K562 (cell line): ENCODE results near the gene GCNT4. TPM values are rescaled to one million over a fixed set of nuclear protein-coding genes. Genes with fewer than 3 reads are reported as not detected.

Source experiments
- ATAC-seq: fragments of 200-7000 bp; cut with Tn5 transposase; 3 replicates; pipeline ENCODE4 v1.9.1; 2020; ENCODE audit warnings: moderate library complexity
- BruUV-seq: library from RNA; stranded (reverse); fragments of 400-500 nt; replicated peaks from 2 replicates; lab custom pipeline; 2021; lab: Mats Ljungman, UMichigan
- CTCF ChIA-PET: fragments of 300-600 bp; formaldehyde crosslinking; extraction: SDS; loops from one replicate; lab custom pipeline; 2021; ENCODE audit warnings: low intra/inter-chr PET ratio; lab: Yijun Ruan, JAX
- POLR2A ChIA-PET: fragments of 300-600, 350-650 bp; sonication (Branson Sonifier 250); formaldehyde crosslinking; extraction: SDS; loops from one replicate; lab custom pipeline; 2021; ENCODE audit warnings: antibody characterized with exemption, inconsistent platforms; lab: Yijun Ruan, JAX
- DNase-seq, 4 experiments: peaks; one replicate each; pipeline versions ENCODE4 v3.0.0 to v3.0.0-alpha.2; 2011 to 2018; ENCODE audit warnings: low spot score in 3 of 4, mixed read lengths in 3 of 4; ENCODE audit errors: extremely low read depth in 1 of 4
- FAIRE-seq: peaks from 2 replicates; lab custom pipeline; 2011; peaks lifted over from hg19 to GRCh38; lab: Jason Lieb, UNC
- H2AFZ ChIP-seq: 2 replicates; pipeline ENCODE4 v1.6.0; 2011; ENCODE audit warnings: low read depth, low read length, control low read depth, inconsistent platforms
- H3K27ac ChIP-seq: fragments of 200-600 bp; 3 replicates; pipeline ENCODE4 v1.8.0; 2011; ENCODE audit warnings: low read depth, mild to moderate bottlenecking, control low read depth, inconsistent platforms, low read length, moderate library complexity, mixed read lengths; ENCODE audit errors: extremely low read depth
- H3K27me3 ChIP-seq, 2 experiments: fragments of 300-600 bp in 1 of 2; 2 replicates in 1 of 2; 3 replicates in 1 of 2; pipeline versions ENCODE4 v1.6.0 to v1.8.0; 2011; ENCODE audit warnings: inconsistent platforms in 2 of 2, low read length in 2 of 2, mild to moderate bottlenecking in 1 of 2, mixed read lengths in 1 of 2, moderate library complexity in 1 of 2; ENCODE audit not compliant: control insufficient read depth in 2 of 2, insufficient read depth in 2 of 2
- H3K36me3 ChIP-seq: fragments of 300-600 bp; 3 replicates; pipeline ENCODE4 v1.8.0; 2011; ENCODE audit warnings: mild to moderate bottlenecking, low read length, inconsistent platforms; ENCODE audit not compliant: control insufficient read depth, insufficient read depth
- H3K4me1 ChIP-seq, 2 experiments: fragments of 200-600 bp in 1 of 2; replicated peaks in 1 of 2; 2 replicates in 1 of 2; 3 replicates in 1 of 2; pipeline versions ENCODE4 v1.5.1 to v1.8.0; 2011; ENCODE audit warnings: inconsistent platforms in 2 of 2, low read length in 2 of 2, mild to moderate bottlenecking in 1 of 2, mixed read lengths in 1 of 2, moderate library complexity in 1 of 2; ENCODE audit not compliant: control insufficient read depth in 2 of 2, insufficient read depth in 2 of 2
- H3K4me2 ChIP-seq: 2 replicates; pipeline ENCODE4 v1.6.1; 2011; ENCODE audit warnings: low read length, control low read depth, inconsistent platforms, mixed read lengths; ENCODE audit not compliant: insufficient read depth
- H3K4me3 ChIP-seq: fragments of 200-600 bp; sonication (generic), shearing (Covaris generic); 2 replicates; pipeline ENCODE4 v1.5.1; 2016; ENCODE audit warnings: control low read depth, inconsistent platforms
- H3K79me2 ChIP-seq: fragments of 200-600 bp; 3 replicates; pipeline ENCODE4 v1.8.0; 2011; ENCODE audit warnings: low read length, inconsistent platforms; ENCODE audit not compliant: control insufficient read depth, insufficient read depth
- H3K9ac ChIP-seq, 2 experiments: 2 replicates each; pipeline versions ENCODE4 v1.6.0 to v1.6.1; 2011; ENCODE audit warnings: low read depth in 2 of 2, low read length in 2 of 2, control low read depth in 1 of 2, inconsistent platforms in 1 of 2, mild to moderate bottlenecking in 1 of 2, mixed read lengths in 1 of 2; ENCODE audit not compliant: insufficient read depth in 1 of 2
- H3K9me1 ChIP-seq: one replicate; pipeline ENCODE4 v1.6.0; 2011; ENCODE audit warnings: inconsistent platforms, mild to moderate bottlenecking, low read length, moderate library complexity; ENCODE audit not compliant: control insufficient read depth, insufficient read depth
- H3K9me3 ChIP-seq: replicated peaks from 2 replicates; pipeline ENCODE4 v1.5.1; 2011; ENCODE audit warnings: low read depth, low read length, inconsistent platforms; ENCODE audit not compliant: control insufficient read depth, insufficient read depth
- H4K20me1 ChIP-seq: replicated peaks from 2 replicates; pipeline ENCODE4 v1.6.1; 2011; ENCODE audit warnings: low read length, inconsistent platforms, mixed read lengths; ENCODE audit not compliant: control insufficient read depth, insufficient read depth
- NR2C1 ChIP-seq, 2 experiments: fragments of 450-650 bp; IDR thresholded peaks; 2 replicates each; pipeline ENCODE4 v1.6.1; 2017; ENCODE audit warnings: mild to moderate bottlenecking in 2 of 2, antibody characterized with exemption in 1 of 2, inconsistent platforms in 1 of 2, missing compliant biosample characterization in 1 of 2, missing genetic modification characterization in 1 of 2
- NR2C2 ChIP-seq, 2 experiments: fragments of 200-800 bp in 1 of 2; sonication (Bioruptor generic) in 1 of 2; sonication (generic) in 1 of 2; formaldehyde crosslinking in 1 of 2; IDR thresholded peaks; 2 replicates each; pipeline versions ENCODE4 v1.6.1 to v1.8.0; 2016 to 2022; ENCODE audit warnings: mild to moderate bottlenecking in 1 of 2, missing compliant biosample characterization in 1 of 2, missing genetic modification characterization in 1 of 2, missing genetic modification reagents in 1 of 2
- SRF ChIP-seq, 2 experiments: fragments of 250-450, 450-650 bp in 1 of 2; sonication (Bioruptor Pico) in 1 of 2; sonication (generic) in 1 of 2; formaldehyde crosslinking; IDR thresholded peaks; 2 replicates each; pipeline versions ENCODE4 v1.5.0 to v1.5.1; 2020 to 2022; ENCODE audit warnings: mild to moderate bottlenecking in 1 of 2, missing genetic modification reagents in 1 of 2
- TBL1XR1 ChIP-seq, 2 experiments: IDR thresholded peaks; 2 replicates each; pipeline ENCODE4 v1.6.1; 2012; ENCODE audit warnings: improper control_type of control experiment in 2 of 2, low read length in 2 of 2, mild to moderate bottlenecking in 1 of 2
- ZBTB8A ChIP-seq: fragments of 450-650 bp; IDR thresholded peaks from 2 replicates; pipeline ENCODE4 v1.6.1; 2018; ENCODE audit warnings: mild to moderate bottlenecking, moderate library complexity; ENCODE audit not compliant: partially characterized antibody
- WGBS: fragments of 100-300 bp; shearing (Covaris generic); methylation state at CpG from one replicate; pipeline ENCODE4 v1.1.6; 2016; ENCODE audit warnings: low coverage, mixed read lengths; ENCODE audit not compliant: insufficient coverage; ENCODE audit errors: missing lambda C conversion rate; 5-methylcytosine and 5-hydroxymethylcytosine counted together
- in situ Hi-C: fragments of 300-500 bp; cut with MboI; formaldehyde crosslinking; loops from 4 replicates; pipeline ENCODE4 v1.15.0; 2018; ENCODE audit warnings: inconsistent platforms, mixed read lengths
- intact Hi-C: fragments of 100-400 bp; cut with micrococcal nuclease; formaldehyde crosslinking; loops from 2 replicates; pipeline ENCODE4 v1.14.2; 2022
- polyA plus RNA-seq, 8 experiments: library from polyadenylated mRNA; depleted of rRNA in 4 of 8; stranded (reverse) in 5 of 8; unstranded in 3 of 8; fragments of >200 nt; fragmentation: Nextera tagmentation in 2 of 8; fragmentation: Illumina TruSeq in 1 of 8; extraction: Ambion mirVana in 2 of 8; extraction: Trizol in 1 of 8; gene quantifications; 2 replicates each; pipeline versions ENCODE4 v1.2.1 to v1.2.3, GENCODE V29; 2011 to 2014; ENCODE audit warnings: inconsistent platforms in 1 of 8, missing spikeins in 1 of 8
- total RNA-seq, 7 experiments: library from RNA; depleted of rRNA in 6 of 7; stranded (reverse); fragments of >200 nt in 6 of 7; fragmentation: Illumina TruSeq in 2 of 7; extraction: Trizol in 2 of 7; gene quantifications; 2 replicates each; pipeline versions ENCODE4 v1.2.1 to v1.2.3, GENCODE V29; 2011 to 2021; ENCODE audit warnings: low replicate concordance in 1 of 7
- TF ChIP-seq, protein P1 (sequence below): IDR thresholded peaks from 2 replicates; pipeline ENCODE4 v1.6.1; 2016; ENCODE audit warnings: missing genetic modification characterization, missing compliant biosample characterization
- TF ChIP-seq, protein P2 (sequence below), 3 experiments: fragments of 200-800 bp in 1 of 3; fragments of 250-450 bp in 1 of 3; fragments of 450-650 bp in 1 of 3; sonication (Bioruptor Pico) in 1 of 3; sonication (Bioruptor generic) in 1 of 3; formaldehyde crosslinking in 1 of 3; IDR thresholded peaks; 2 replicates each; pipeline versions ENCODE4 v1.6.1 to v1.8.0; 2016 to 2022; ENCODE audit warnings: mild to moderate bottlenecking in 2 of 3, missing genetic modification characterization in 2 of 3, missing compliant biosample characterization in 1 of 3, moderate library complexity in 1 of 3

The GCNT4 gene
- total and polyA plus RNA-seq, 9 of the 15 experiments (the other 6 are each of a cell fraction or from before 2014, with no cell fraction given) = 0.01 TPM; not detected in 8

DNA sequence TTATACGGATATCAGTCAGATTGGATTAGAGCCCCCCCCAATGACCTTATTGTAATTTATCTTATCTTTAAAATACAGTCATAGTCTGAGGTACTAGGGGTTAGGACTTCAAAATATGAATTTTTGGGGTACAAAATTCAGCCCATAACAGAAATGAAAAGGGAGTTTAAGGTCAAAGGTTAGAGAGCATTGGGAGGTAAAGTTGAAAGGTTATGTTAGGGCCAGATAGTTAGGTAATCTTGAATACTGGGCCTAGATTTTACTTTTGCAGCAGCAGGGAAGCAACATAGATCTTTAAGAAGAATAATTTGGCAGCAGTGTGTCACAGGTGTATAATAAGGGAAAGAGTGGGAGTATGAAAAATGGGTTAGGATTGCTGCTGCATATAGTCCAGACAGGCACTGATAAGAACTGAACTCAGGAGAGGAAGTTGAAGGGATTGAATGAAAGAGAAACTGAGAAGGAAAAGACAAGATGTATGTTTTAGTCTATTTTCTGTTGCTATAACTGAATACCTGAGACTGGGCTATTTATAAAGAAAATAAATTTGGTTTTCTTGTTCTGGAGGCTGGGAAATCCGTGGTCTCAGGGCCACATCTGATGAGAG lies 10.7 kb upstream of the GCNT4 start:
- ATAC-seq (no peak), DNase-seq (no peak), FAIRE-seq (no peak)
- Histone ChIP-seq H3K79me2 (no peaks in the 10 kb centered on the region), H3K27ac (no peak overlapping the region), H3K9ac (no peak overlapping the region), H3K4me3 (no peak overlapping the region), H3K4me2 (no peak overlapping the region), H3K4me1 (no peaks in the 10 kb centered on the region), H3K9me3 (no peaks in the 10 kb centered on the region), H3K9me1 (no peaks in the 10 kb centered on the region), H2AFZ (no peak overlapping the region), H4K20me1 (no peaks in the 10 kb centered on the region), H3K36me3 (no peaks in the 10 kb centered on the region), H3K27me3 (no peaks in the 10 kb centered on the region)
- no peak for TF ChIP-seq NR2C2 (CRISPR knock-in tag; IDR thresholded peaks at IDR 0.05)
- TF ChIP-seq NR2C2 (tag; IDR thresholded peaks at IDR 0.05) = peak; percentile 83
- peak; percentile 86 for TF ChIP-seq NR2C1 (IDR thresholded peaks at IDR 0.05)
- TF ChIP-seq NR2C1 (tag; IDR thresholded peaks at IDR 0.05) = peak; percentile 81
- TF ChIP-seq SRF (CRISPR knock-in tag; IDR thresholded peaks at IDR 0.05) = no peak
- intact Hi-C loops (no loop called here), in situ Hi-C loops (no loop called here)
- no TSS peak for BruUV-seq
- ChIA-PET POLR2A (no interaction called here), CTCF (no interaction called here)
- WGBS = 3% methylated on average over 2 of the region's 2 CpGs

DNA sequence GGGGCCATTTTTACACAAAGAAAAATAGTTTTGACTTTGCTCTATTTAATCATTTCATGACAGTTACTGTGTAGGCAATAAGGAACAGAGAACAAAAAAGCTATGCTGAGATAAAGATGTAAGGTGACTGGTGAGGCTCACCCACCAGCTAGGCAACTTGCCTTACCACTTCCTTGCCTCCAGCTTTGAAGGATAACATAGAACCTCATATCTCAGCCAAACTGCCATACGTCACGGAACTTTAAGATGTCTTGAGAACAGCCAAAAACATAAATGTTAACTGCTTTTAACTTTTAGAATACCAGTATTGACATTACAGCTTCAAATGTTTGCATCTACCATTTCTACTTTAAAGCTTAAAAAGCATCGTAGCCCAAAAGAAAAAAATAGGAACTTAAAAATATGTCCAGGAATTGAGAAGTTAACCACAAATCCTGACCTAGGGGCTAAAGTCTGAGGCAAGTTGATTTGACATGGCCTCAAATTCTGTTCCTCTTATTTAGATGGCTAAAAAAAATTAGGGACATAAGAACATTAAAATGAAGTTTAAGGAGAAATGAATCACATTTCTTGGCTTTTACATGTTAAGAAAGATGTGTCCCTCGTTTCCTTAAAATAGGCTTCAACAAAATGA lies 7.7 kb upstream of the GCNT4 start:
- intact Hi-C loops (no loop called here), in situ Hi-C loops (no loop called here)
- ChIA-PET CTCF (no interaction called here), POLR2A (no interaction called here)
- BruUV-seq = no TSS peak
- H3K27ac ChIP-seq = no peak overlapping the region
- ATAC-seq = no peak
- no peak for DNase-seq
- H3K36me3 ChIP-seq = no peaks in the 10 kb centered on the region
- H3K4me1 ChIP-seq = no peaks in the 10 kb centered on the region
- no peaks in the 10 kb centered on the region for H3K9me1 ChIP-seq
- FAIRE-seq = no peak
- WGBS = 1% methylated on average over 4 of the region's 4 CpGs
- H4K20me1 ChIP-seq = no peaks in the 10 kb centered on the region
- H3K9me3 ChIP-seq = no peaks in the 10 kb centered on the region
- peaks cover 0 to 8% of the 10 kb centered on the region in 2 experiments; a peak in 1 of 5 replicates for H3K27me3 ChIP-seq
- H3K4me3 ChIP-seq = no peak overlapping the region
- no peaks in the 10 kb centered on the region for H3K79me2 ChIP-seq
- H3K4me2 ChIP-seq = no peak overlapping the region
- no peak overlapping the region for H2AFZ ChIP-seq
- H3K9ac ChIP-seq = no peak overlapping the region
- TF ChIP-seq, protein P1, sequence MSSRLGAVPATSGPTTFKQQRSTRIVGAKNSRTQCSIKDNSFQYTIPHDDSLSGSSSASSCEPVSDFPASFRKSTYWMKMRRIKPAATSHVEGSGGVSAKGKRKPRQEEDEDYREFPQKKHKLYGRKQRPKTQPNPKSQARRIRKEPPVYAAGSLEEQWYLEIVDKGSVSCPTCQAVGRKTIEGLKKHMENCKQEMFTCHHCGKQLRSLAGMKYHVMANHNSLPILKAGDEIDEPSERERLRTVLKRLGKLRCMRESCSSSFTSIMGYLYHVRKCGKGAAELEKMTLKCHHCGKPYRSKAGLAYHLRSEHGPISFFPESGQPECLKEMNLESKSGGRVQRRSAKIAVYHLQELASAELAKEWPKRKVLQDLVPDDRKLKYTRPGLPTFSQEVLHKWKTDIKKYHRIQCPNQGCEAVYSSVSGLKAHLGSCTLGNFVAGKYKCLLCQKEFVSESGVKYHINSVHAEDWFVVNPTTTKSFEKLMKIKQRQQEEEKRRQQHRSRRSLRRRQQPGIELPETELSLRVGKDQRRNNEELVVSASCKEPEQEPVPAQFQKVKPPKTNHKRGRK = no peak
- TF ChIP-seq, protein P2, sequence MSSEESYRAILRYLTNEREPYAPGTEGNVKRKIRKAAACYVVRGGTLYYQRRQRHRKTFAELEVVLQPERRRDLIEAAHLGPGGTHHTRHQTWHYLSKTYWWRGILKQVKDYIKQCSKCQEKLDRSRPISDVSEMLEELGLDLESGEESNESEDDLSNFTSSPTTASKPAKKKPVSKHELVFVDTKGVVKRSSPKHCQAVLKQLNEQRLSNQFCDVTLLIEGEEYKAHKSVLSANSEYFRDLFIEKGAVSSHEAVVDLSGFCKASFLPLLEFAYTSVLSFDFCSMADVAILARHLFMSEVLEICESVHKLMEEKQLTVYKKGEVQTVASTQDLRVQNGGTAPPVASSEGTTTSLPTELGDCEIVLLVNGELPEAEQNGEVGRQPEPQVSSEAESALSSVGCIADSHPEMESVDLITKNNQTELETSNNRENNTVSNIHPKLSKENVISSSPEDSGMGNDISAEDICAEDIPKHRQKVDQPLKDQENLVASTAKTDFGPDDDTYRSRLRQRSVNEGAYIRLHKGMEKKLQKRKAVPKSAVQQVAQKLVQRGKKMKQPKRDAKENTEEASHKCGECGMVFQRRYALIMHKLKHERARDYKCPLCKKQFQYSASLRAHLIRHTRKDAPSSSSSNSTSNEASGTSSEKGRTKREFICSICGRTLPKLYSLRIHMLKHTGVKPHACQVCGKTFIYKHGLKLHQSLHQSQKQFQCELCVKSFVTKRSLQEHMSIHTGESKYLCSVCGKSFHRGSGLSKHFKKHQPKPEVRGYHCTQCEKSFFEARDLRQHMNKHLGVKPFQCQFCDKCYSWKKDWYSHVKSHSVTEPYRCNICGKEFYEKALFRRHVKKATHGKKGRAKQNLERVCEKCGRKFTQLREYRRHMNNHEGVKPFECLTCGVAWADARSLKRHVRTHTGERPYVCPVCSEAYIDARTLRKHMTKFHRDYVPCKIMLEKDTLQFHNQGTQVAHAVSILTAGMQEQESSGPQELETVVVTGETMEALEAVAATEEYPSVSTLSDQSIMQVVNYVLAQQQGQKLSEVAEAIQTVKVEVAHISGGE (CRISPR knock-in tag; IDR thresholded peaks at IDR 0.05) = no peak
- TF ChIP-seq ZBTB8A = no peak
- no peak for TF ChIP-seq TBL1XR1 (IDR thresholded peaks at IDR 0.05; ENCODE audit: low read length in 2 of 2)
